GM23248 (cell line): ENCODE measurements around the gene TP63.

Source experiments
- EZH2 ChIP-seq: fragments of 200-600 bp; sonication (generic); IDR thresholded peaks from 2 replicates; pipeline ENCODE4 v1.6.1; 2018; ENCODE audit warnings: antibody characterized with exemption, mild to moderate bottlenecking; ENCODE audit not compliant: insufficient read depth, poor library complexity, severe bottlenecking
- EZH2phosphoT487 ChIP-seq: fragments of 200-600 bp; sonication (generic); IDR thresholded peaks from 2 replicates; pipeline ENCODE4 v1.6.1; 2018; ENCODE audit warnings: antibody characterized with exemption, moderate library complexity, mild to moderate bottlenecking, low read depth; ENCODE audit not compliant: insufficient read depth

DNA sequence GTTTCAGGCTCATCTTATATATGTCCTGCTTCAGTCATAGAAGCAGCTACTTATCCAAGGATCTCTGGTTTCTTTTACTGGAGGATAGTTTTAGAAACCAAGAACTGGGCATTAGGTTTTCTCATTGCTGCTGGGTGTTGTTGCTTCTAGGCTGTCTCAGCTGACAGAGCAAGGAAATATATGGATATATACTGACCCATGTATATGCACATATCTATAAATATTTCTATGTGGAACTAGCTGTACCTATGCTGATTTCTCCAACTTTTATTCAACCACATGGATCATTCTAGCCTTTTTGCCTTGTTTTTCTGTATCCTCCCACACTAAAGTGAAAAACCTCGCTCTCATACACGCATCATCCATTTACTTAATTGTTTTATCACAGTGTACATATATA lies 64.2 kb downstream of the TP63 start:
- TF ChIP-seq EZH2: no peak
- TF ChIP-seq EZH2phosphoT487: no peak
